IMR-90 (cell line): ENCODE data around the gene RTEL1. TPM values are rescaled to one million over a fixed set of nuclear protein-coding genes. Genes with fewer than 3 reads are reported as not detected.
A peak's percentile ranks its signal among the peaks of the same experiment; 100 is the strongest.

Experiments
- ATAC-seq: fragments of 200-7000 bp; cut with Tn5 transposase; 2 replicates; pipeline ENCODE4 v1.9.1; 2020; ENCODE audit warnings: low read depth, mild to moderate bottlenecking, moderate library complexity
- Bru-seq: library from RNA; stranded (reverse); fragments of 400-500 nt; gene quantifications from one replicate; lab custom pipeline; 2021; lab: Mats Ljungman, UMichigan
- BruChase-seq, 2 experiments: library from RNA; stranded (reverse); fragments of 400-500 nt; gene quantifications; one replicate each; lab custom pipeline; 2021; lab: Mats Ljungman, UMichigan
- BruUV-seq: library from RNA; stranded (reverse); fragments of 400-500 nt; replicated peaks from 2 replicates; lab custom pipeline; 2021; lab: Mats Ljungman, UMichigan
- CTCF ChIA-PET: fragments of 300-600 bp; formaldehyde crosslinking; extraction: SDS; loops from one replicate; lab custom pipeline; 2021; ENCODE audit warnings: antibody characterized with exemption; lab: Yijun Ruan, JAX
- POLR2A ChIA-PET: fragments of 300-600 bp; sonication (Branson Sonifier 250); formaldehyde crosslinking; loops from one replicate; lab custom pipeline; 2022; ENCODE audit warnings: antibody characterized with exemption; ENCODE audit not compliant: unreplicated experiment; lab: Charles Lee
- DNase-seq: peaks from one replicate; pipeline ENCODE4 v3.0.0; 2013
- H2AFZ ChIP-seq: replicated peaks from 2 replicates; pipeline ENCODE3; 2013; ENCODE audit warnings: low read length, mild to moderate bottlenecking; ENCODE audit not compliant: poor library complexity
- H2AK5ac ChIP-seq: 2 replicates; pipeline ENCODE4 v1.6.1; 2013; ENCODE audit warnings: low read depth, low read length, inconsistent platforms
- H2AK9ac ChIP-seq: replicated peaks from 2 replicates; pipeline ENCODE3; 2013; ENCODE audit warnings: mild to moderate bottlenecking, low read depth, low read length, moderate library complexity; ENCODE audit not compliant: poor library complexity
- H2BK120ac ChIP-seq: 2 replicates; pipeline ENCODE4 v1.6.1; 2013; ENCODE audit warnings: low read depth, low read length, inconsistent platforms
- H2BK15ac ChIP-seq: 3 replicates; pipeline ENCODE4 v1.6.1; 2013; ENCODE audit warnings: low read depth, low read length, inconsistent platforms
- H2BK20ac ChIP-seq: 2 replicates; pipeline ENCODE4 v1.6.1; 2013; ENCODE audit warnings: low read depth, mild to moderate bottlenecking, inconsistent platforms, low read length, moderate library complexity
- H2BK5ac ChIP-seq: 2 replicates; pipeline ENCODE4 v1.6.1; 2013; ENCODE audit warnings: mild to moderate bottlenecking, low read depth, low read length, inconsistent platforms; ENCODE audit not compliant: poor library complexity, severe bottlenecking
- H3K14ac ChIP-seq: replicated peaks from 2 replicates; pipeline ENCODE4 v1.6.1; 2013; ENCODE audit warnings: low read depth, low read length, inconsistent platforms
- H3K18ac ChIP-seq: 2 replicates; pipeline ENCODE4 v1.6.1; 2013; ENCODE audit warnings: low read depth, low read length, control low read depth
- H3K23ac ChIP-seq: 2 replicates; pipeline ENCODE4 v1.6.1; 2013; ENCODE audit warnings: low read depth, low read length, inconsistent platforms
- H3K27ac ChIP-seq: 2 replicates; pipeline ENCODE4 v1.5.1; 2013; ENCODE audit warnings: mild to moderate bottlenecking, control low read depth, low read length; ENCODE audit not compliant: insufficient read depth
- H3K27me3 ChIP-seq: 2 replicates; pipeline ENCODE4 v1.6.1; 2013; ENCODE audit warnings: low read length; ENCODE audit not compliant: control insufficient read depth, insufficient read depth
- H3K36me3 ChIP-seq: 2 replicates; pipeline ENCODE4 v1.6.1; 2013; ENCODE audit warnings: low read length, mixed read lengths; ENCODE audit not compliant: control insufficient read depth, insufficient read depth
- H3K4ac ChIP-seq: 2 replicates; pipeline ENCODE4 v1.6.1; 2013; ENCODE audit warnings: low read depth, low read length, inconsistent platforms
- H3K4me1 ChIP-seq: 2 replicates; pipeline ENCODE4 v1.6.1; 2013; ENCODE audit warnings: low read length, mixed read lengths; ENCODE audit not compliant: control insufficient read depth, insufficient read depth
- H3K4me2 ChIP-seq: 2 replicates; pipeline ENCODE4 v1.6.1; 2013; ENCODE audit warnings: low read depth, mild to moderate bottlenecking, control low read depth, low read length, moderate library complexity
- H3K4me3 ChIP-seq: 2 replicates; pipeline ENCODE4 v1.5.1; 2013; ENCODE audit warnings: low read depth, mild to moderate bottlenecking, control low read depth, low read length, moderate library complexity; ENCODE audit not compliant: insufficient read depth
- H3K56ac ChIP-seq: 2 replicates; pipeline ENCODE4 v1.6.1; 2013; ENCODE audit warnings: low read length, inconsistent platforms; ENCODE audit not compliant: insufficient read depth; ENCODE audit errors: extremely low read depth
- H3K79me1 ChIP-seq, 2 experiments: 2 replicates each; pipeline ENCODE4 v1.6.1; 2013; ENCODE audit warnings: low read length in 2 of 2, inconsistent platforms in 1 of 2, low read depth in 1 of 2
- H3K9ac ChIP-seq: 2 replicates; pipeline ENCODE4 v1.6.1; 2013; ENCODE audit warnings: low read depth, low read length, control low read depth
- H3K9me1 ChIP-seq: 2 replicates; pipeline ENCODE4 v1.6.1; 2013; ENCODE audit warnings: low read length, inconsistent platforms; ENCODE audit not compliant: insufficient read depth
- H3K9me3 ChIP-seq: 2 replicates; pipeline ENCODE4 v1.6.1; 2013; ENCODE audit warnings: low read length; ENCODE audit not compliant: control insufficient read depth, insufficient read depth
- H4K20me1 ChIP-seq: 2 replicates; pipeline ENCODE4 v1.6.1; 2013; ENCODE audit warnings: low read length, inconsistent platforms; ENCODE audit not compliant: insufficient read depth
- H4K5ac ChIP-seq: 2 replicates; pipeline ENCODE4 v1.6.1; 2013; ENCODE audit warnings: mild to moderate bottlenecking, low read depth, low read length, control low read depth
- H4K8ac ChIP-seq, 2 experiments: 2 replicates each; pipeline ENCODE4 v1.6.1; 2013; ENCODE audit warnings: low read depth in 2 of 2, low read length in 2 of 2, control low read depth in 1 of 2, inconsistent platforms in 1 of 2
- H4K91ac ChIP-seq: 2 replicates; pipeline ENCODE4 v1.6.1; 2013; ENCODE audit warnings: low read depth, low read length, inconsistent platforms; ENCODE audit not compliant: insufficient read depth
- CHD1 ChIP-seq: IDR thresholded peaks from 2 replicates; pipeline ENCODE4 v1.6.1; 2012; ENCODE audit warnings: low read depth, low read length, improper control_type of control experiment
- MAZ ChIP-seq: IDR thresholded peaks from 2 replicates; pipeline ENCODE4 v1.6.1; 2012; ENCODE audit warnings: low read depth, mild to moderate bottlenecking, low read length, improper control_type of control experiment, moderate library complexity, borderline replicate concordance
- MXI1 ChIP-seq: IDR thresholded peaks from 2 replicates; pipeline ENCODE4 v1.6.1; 2012; ENCODE audit warnings: low read depth, mild to moderate bottlenecking, low read length, moderate library complexity, borderline replicate concordance
- WGBS, 2 experiments: methylation state at CpG; one replicate each; pipeline versions ENCODE4 v1.1.5 to v1.1.7; 2013; ENCODE audit warnings: missing lambda C conversion rate in 2 of 2; ENCODE audit not compliant: insufficient read length in 1 of 2; ENCODE audit errors: extremely low coverage in 2 of 2; 5-methylcytosine and 5-hydroxymethylcytosine counted together
- dilution Hi-C: fragments of 300-500 bp; cut with HindIII; formaldehyde crosslinking; loops from one replicate; pipeline ENCODE4 v1.14.3; 2018; ENCODE audit warnings: low sequenced_read_pairs; ENCODE audit not compliant: unreplicated experiment
- in situ Hi-C: fragments of 300-500 bp; cut with MboI; formaldehyde crosslinking; loops from 3 replicates; pipeline ENCODE4 v1.14.3; 2019; ENCODE audit warnings: low sequenced_read_pairs, inconsistent platforms, mixed read lengths
- intact Hi-C: fragments of 100-400 bp; cut with micrococcal nuclease; formaldehyde crosslinking; loops from 2 replicates; pipeline ENCODE4 v1.10.0; 2022
- long read RNA-seq: library from polyadenylated mRNA; unstranded; transcript quantifications from one replicate; pipeline ENCODE4 v2.0.0, GENCODE V29; 2021; ENCODE audit not compliant: unreplicated experiment
- polyA plus RNA-seq, 3 experiments: library from polyadenylated mRNA; depleted of rRNA; stranded (reverse); fragments of >200 nt; gene quantifications; 2 replicates each; pipeline ENCODE4 v1.2.3, GENCODE V29; 2012; ENCODE audit warnings: low replicate concordance in 1 of 3
- total RNA-seq: library from RNA; depleted of rRNA; stranded (reverse); fragments of >200 nt; gene quantifications from 2 replicates; pipeline ENCODE4 v1.2.3, GENCODE V29; 2012; rRNA removed
- TF ChIP-seq, protein P1 (sequence below): conservative IDR thresholded peaks from 2 replicates; pipeline ENCODE4 v1.5.1; 2012; ENCODE audit warnings: mild to moderate bottlenecking, low read depth, low read length, improper control_type of control experiment
- TF ChIP-seq, protein P2 (sequence below): fragments of 150-350 bp; IDR thresholded peaks from 2 replicates; pipeline ENCODE4 v1.6.1; 2017; ENCODE audit warnings: mild to moderate bottlenecking, antibody characterized with exemption, low read length, low read depth

The RTEL1 gene, protein sequence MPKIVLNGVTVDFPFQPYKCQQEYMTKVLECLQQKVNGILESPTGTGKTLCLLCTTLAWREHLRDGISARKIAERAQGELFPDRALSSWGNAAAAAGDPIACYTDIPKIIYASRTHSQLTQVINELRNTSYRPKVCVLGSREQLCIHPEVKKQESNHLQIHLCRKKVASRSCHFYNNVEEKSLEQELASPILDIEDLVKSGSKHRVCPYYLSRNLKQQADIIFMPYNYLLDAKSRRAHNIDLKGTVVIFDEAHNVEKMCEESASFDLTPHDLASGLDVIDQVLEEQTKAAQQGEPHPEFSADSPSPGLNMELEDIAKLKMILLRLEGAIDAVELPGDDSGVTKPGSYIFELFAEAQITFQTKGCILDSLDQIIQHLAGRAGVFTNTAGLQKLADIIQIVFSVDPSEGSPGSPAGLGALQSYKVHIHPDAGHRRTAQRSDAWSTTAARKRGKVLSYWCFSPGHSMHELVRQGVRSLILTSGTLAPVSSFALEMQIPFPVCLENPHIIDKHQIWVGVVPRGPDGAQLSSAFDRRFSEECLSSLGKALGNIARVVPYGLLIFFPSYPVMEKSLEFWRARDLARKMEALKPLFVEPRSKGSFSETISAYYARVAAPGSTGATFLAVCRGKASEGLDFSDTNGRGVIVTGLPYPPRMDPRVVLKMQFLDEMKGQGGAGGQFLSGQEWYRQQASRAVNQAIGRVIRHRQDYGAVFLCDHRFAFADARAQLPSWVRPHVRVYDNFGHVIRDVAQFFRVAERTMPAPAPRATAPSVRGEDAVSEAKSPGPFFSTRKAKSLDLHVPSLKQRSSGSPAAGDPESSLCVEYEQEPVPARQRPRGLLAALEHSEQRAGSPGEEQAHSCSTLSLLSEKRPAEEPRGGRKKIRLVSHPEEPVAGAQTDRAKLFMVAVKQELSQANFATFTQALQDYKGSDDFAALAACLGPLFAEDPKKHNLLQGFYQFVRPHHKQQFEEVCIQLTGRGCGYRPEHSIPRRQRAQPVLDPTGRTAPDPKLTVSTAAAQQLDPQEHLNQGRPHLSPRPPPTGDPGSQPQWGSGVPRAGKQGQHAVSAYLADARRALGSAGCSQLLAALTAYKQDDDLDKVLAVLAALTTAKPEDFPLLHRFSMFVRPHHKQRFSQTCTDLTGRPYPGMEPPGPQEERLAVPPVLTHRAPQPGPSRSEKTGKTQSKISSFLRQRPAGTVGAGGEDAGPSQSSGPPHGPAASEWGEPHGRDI (N-terminal part only)
- 9.4 and 14.7 TPM in 2 replicates for total RNA-seq
- 18.8 and 22.5 TPM in 2 replicates for polyA plus RNA-seq (2012; rRNA removed)
- polyA plus RNA-seq (2012; cell fraction: cytosol; rRNA removed), result 7.5 and 18.1 TPM in 2 replicates
- 121 and 228 TPM in 2 replicates for polyA plus RNA-seq (2012; cell fraction: nucleus; rRNA removed; ENCODE audit: low replicate concordance)
- percentile 50 among the genes with signal in this experiment for Bru-seq, nascent RNA
- BruChase-seq, experiment 1, labeled RNA remaining after a 6-hour chase, result percentile 71 among the genes with signal in this experiment
- BruChase-seq, experiment 2, labeled RNA remaining after a 2-hour chase, result percentile 68 among the genes with signal in this experiment
- long read RNA-seq, partial matches to known transcripts, result 5 of 7 reads
- long read RNA-seq, other reads (novel, unspliced or antisense), result 2 of 7 reads

DNA sequence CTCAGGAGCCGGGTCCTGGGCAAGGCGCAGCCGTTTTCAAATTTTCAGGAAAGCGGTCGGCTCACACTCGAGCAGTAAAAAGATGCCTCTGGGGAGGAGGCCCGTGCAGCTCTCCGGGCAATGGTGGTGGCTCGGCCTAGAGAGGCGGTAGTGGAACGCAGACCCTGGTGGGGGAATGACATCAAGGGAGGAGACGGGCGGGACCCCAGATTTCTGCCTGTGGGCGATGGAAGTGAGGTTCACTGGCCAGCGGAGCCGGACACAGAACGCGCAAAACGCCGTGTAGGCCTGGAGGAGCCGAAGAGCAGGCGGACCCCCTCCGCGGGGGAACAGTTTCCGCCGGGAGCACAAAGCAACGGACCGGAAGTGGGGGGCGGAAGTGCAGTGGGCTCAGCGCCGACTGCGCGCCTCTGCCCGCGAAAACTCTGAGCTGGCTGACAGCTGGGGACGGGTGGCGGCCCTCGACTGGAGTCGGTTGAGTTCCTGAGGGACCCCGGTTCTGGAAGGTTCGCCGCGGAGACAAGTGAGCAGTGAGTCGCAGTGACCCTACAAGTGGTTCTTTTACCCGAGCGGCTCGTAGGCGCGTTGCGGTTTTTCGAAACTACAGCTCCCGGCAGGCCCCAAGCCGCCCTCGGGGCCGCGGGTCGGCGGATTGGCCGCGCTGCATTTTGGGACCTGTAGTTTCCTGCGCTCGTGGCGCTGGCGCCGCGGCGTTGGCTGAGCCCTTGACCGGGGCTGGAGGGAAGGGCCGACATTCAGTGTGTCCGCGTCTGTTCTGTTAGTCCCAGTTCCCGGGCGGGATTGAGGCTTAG, at the start of gene RTEL1:
TSS of gene RTEL1 (plus strand) at position 376 of the 812 bp plus-strand sequence. CDS start 1,091 bp downstream, outside the sequence.
- peak within 1 kb of the TSS; percentile 57; the same call in 1 of the 2 replicates for H2BK120ac ChIP-seq
- H2AK9ac ChIP-seq, result peak within 1 kb of the TSS; percentile 88
- H3K56ac ChIP-seq, result peak within 1 kb of the TSS; percentile 88
- DNase-seq, result peak; percentile 91
- no peaks in the 10 kb centered on the region for H3K9me3 ChIP-seq
- H4K91ac ChIP-seq, result peak within 1 kb of the TSS; percentile 89
- no peak within 1 kb of the TSS; the same call in 2 of the 3 replicates for H2BK15ac ChIP-seq
- intact Hi-C loops (loop anchor here (10.0 kb wide), 1 partner anchor 123 kb away; the partner anchor contains the start of gene PTK6), in situ Hi-C loops (no loop called here), dilution Hi-C loops (no loop called here)
- peak within 1 kb of the TSS; percentile 88 for H3K14ac ChIP-seq
- peak within 1 kb of the TSS; percentile 81 for H4K5ac ChIP-seq
- peak within 1 kb of the TSS; percentile 81 for H3K4me2 ChIP-seq
- H3K79me1 ChIP-seq, result peaks cover 15 to 37% of the 10 kb centered on the region in 2 experiments
- H3K36me3 ChIP-seq, result peaks cover 21% of the 10 kb centered on the region; the same call in 1 of the 2 replicates
- peak within 1 kb of the TSS; percentile 98 for H2AFZ ChIP-seq
- peak within 1 kb of the TSS; percentile 67; the same call in 1 of the 2 replicates for H3K18ac ChIP-seq
- peak within 1 kb of the TSS; percentile 92 for H2BK5ac ChIP-seq
- no peaks in the 10 kb centered on the region for H3K27me3 ChIP-seq
- ATAC-seq, result peak; percentile 96
- H4K8ac ChIP-seq, result peak within 1 kb of the TSS; percentile 64 to 97
- H4K20me1 ChIP-seq, result peaks cover 3% of the 10 kb centered on the region; the same call in 1 of the 2 replicates
- H3K27ac ChIP-seq, result peak within 1 kb of the TSS; percentile 96
- peak within 1 kb of the TSS; percentile 93 for H3K9ac ChIP-seq
- H3K23ac ChIP-seq, result peak within 1 kb of the TSS; percentile 91
- peak within 1 kb of the TSS; percentile 90 for H2AK5ac ChIP-seq
- ChIA-PET CTCF (no interaction called here), POLR2A (interaction anchor here (0.6 to 0.7 kb wide), 2 partner anchors 86 to 298 kb away, joined by 3 read pairs; partner anchors contain the start of gene UCKL1)
- H3K9me1 ChIP-seq, result 0 out of 2 replicates have a peak, but pooled peaks cover 12% of the 10 kb centered on the region
- 0% methylated on average over 42 of the region's 73 CpGs; no CpG with 5 or more reads in 1 of the 2 experiments for WGBS, 2 experiments
- peaks cover 13% of the 10 kb centered on the region for H3K4me1 ChIP-seq
- H2BK20ac ChIP-seq, result no peak within 1 kb of the TSS
- H3K4ac ChIP-seq, result peak within 1 kb of the TSS; percentile 88
- BruUV-seq, result no TSS peak
- peak within 1 kb of the TSS; percentile 85 for H3K4me3 ChIP-seq
- TF ChIP-seq, protein P1, sequence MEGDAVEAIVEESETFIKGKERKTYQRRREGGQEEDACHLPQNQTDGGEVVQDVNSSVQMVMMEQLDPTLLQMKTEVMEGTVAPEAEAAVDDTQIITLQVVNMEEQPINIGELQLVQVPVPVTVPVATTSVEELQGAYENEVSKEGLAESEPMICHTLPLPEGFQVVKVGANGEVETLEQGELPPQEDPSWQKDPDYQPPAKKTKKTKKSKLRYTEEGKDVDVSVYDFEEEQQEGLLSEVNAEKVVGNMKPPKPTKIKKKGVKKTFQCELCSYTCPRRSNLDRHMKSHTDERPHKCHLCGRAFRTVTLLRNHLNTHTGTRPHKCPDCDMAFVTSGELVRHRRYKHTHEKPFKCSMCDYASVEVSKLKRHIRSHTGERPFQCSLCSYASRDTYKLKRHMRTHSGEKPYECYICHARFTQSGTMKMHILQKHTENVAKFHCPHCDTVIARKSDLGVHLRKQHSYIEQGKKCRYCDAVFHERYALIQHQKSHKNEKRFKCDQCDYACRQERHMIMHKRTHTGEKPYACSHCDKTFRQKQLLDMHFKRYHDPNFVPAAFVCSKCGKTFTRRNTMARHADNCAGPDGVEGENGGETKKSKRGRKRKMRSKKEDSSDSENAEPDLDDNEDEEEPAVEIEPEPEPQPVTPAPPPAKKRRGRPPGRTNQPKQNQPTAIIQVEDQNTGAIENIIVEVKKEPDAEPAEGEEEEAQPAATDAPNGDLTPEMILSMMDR, result no peak
- TF ChIP-seq CHD1, result no peak
- peak; percentile 81 for TF ChIP-seq MXI1
- TF ChIP-seq, protein P2, sequence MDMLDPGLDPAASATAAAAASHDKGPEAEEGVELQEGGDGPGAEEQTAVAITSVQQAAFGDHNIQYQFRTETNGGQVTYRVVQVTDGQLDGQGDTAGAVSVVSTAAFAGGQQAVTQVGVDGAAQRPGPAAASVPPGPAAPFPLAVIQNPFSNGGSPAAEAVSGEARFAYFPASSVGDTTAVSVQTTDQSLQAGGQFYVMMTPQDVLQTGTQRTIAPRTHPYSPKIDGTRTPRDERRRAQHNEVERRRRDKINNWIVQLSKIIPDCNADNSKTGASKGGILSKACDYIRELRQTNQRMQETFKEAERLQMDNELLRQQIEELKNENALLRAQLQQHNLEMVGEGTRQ, result 0 out of 2 replicates have a peak, but pooled peaks have one; percentile 1
- peak; percentile 93 for TF ChIP-seq MAZ
